CD14-positive monocyte (primary cell): Measurements from ENCODE around the gene FAM13C. TPM values are rescaled to one million over a fixed set of nuclear protein-coding genes. Genes with fewer than 3 reads are reported as not detected.

Source experiments
- DNase-seq, 3 donors: peaks; one replicate each; pipeline ENCODE4 v3.0.0-alpha.2; 2011 to 2022
- H2AFZ ChIP-seq: 2 replicates; pipeline ENCODE4 v1.6.0; 2012; ENCODE audit warnings: mild to moderate bottlenecking, low read depth, low read length, inconsistent platforms; ENCODE audit not compliant: insufficient read depth, poor library complexity, severe bottlenecking
- H3K27ac ChIP-seq, 2 donors: 1 replicate in 1 of 2; 2 replicates in 1 of 2; pipeline ENCODE4 v1.5.1; 2012 to 2013; ENCODE audit warnings: low read length in 2 of 2, control low read depth in 1 of 2, inconsistent platforms in 1 of 2, low read depth in 1 of 2, mild to moderate bottlenecking in 1 of 2
- H3K27me3 ChIP-seq, 2 donors: one replicate each; pipeline versions ENCODE4 v1.6.0 to v1.6.1; 2011 to 2013; ENCODE audit warnings: low read length in 2 of 2; ENCODE audit not compliant: control insufficient read depth in 2 of 2, insufficient read depth in 2 of 2
- H3K36me3 ChIP-seq, 2 donors: replicated peaks in 1 of 2; 1 replicate in 1 of 2; 2 replicates in 1 of 2; pipeline versions ENCODE4 v1.5.1 to v1.6.1; 2012 to 2013; ENCODE audit warnings: low read length in 2 of 2, control low read depth in 1 of 2, inconsistent platforms in 1 of 2, mild to moderate bottlenecking in 1 of 2; ENCODE audit not compliant: insufficient read depth in 2 of 2, control insufficient read depth in 1 of 2
- H3K4me1 ChIP-seq, 2 donors: 1 replicate in 1 of 2; 2 replicates in 1 of 2; pipeline versions ENCODE4 v1.5.1 to v1.6.1; 2012 to 2013; ENCODE audit warnings: low read length in 2 of 2, control low read depth in 1 of 2, inconsistent platforms in 1 of 2, mild to moderate bottlenecking in 1 of 2, moderate library complexity in 1 of 2; ENCODE audit not compliant: insufficient read depth in 2 of 2, control insufficient read depth in 1 of 2
- H3K4me2 ChIP-seq: replicated peaks from 2 replicates; pipeline ENCODE3; 2012; ENCODE audit warnings: low read length, moderate library complexity, mild to moderate bottlenecking; ENCODE audit not compliant: poor library complexity, severe bottlenecking; ENCODE audit errors: extremely low read depth
- H3K4me3 ChIP-seq, 3 experiments: fragments of 200-600 bp in 1 of 3; sonication (generic) in 1 of 3; replicated peaks in 1 of 3; 1 replicate in 2 of 3; 2 replicates in 1 of 3; pipeline ENCODE4 v1.5.1; 2011 to 2013; ENCODE audit warnings: low read length in 3 of 3, mild to moderate bottlenecking in 3 of 3, control low read depth in 2 of 3, low read depth in 2 of 3, inconsistent platforms in 1 of 3, moderate library complexity in 1 of 3
- H3K79me2 ChIP-seq: 2 replicates; pipeline ENCODE4 v1.6.0; 2012; ENCODE audit warnings: mild to moderate bottlenecking, control low read depth, inconsistent platforms, low read length, moderate library complexity; ENCODE audit not compliant: insufficient read depth
- H3K9ac ChIP-seq: 2 replicates; pipeline ENCODE4 v1.6.0; 2017; ENCODE audit warnings: low read length, mild to moderate bottlenecking; ENCODE audit not compliant: insufficient read depth, poor library complexity, severe bottlenecking
- H3K9me3 ChIP-seq, 2 donors: replicated peaks in 1 of 2; 1 replicate in 1 of 2; 2 replicates in 1 of 2; pipeline versions ENCODE4 v1.5.1 to v1.6.1; 2012 to 2013; ENCODE audit warnings: low read length in 2 of 2, control low read depth in 1 of 2; ENCODE audit not compliant: control insufficient read depth in 1 of 2, insufficient read depth in 1 of 2
- H4K20me1 ChIP-seq: 2 replicates; pipeline ENCODE4 v1.6.0; 2012; ENCODE audit warnings: mild to moderate bottlenecking, low read length, control low read depth, moderate library complexity; ENCODE audit not compliant: insufficient read depth
- H3K27ac Mint-ChIP-seq, 7 donors: one replicate each; pipeline ENCODE4 v1.8.0; 2020; ENCODE audit warnings: mild to moderate bottlenecking in 7 of 7, mixed read lengths in 7 of 7, moderate library complexity in 6 of 7, inconsistent platforms in 2 of 7
- H3K27me3 Mint-ChIP-seq, 3 donors: one replicate each; pipeline ENCODE4 v1.8.0; 2021 to 2022; ENCODE audit warnings: low read depth in 3 of 3, mild to moderate bottlenecking in 3 of 3, mixed read lengths in 3 of 3, moderate library complexity in 3 of 3, inconsistent platforms in 1 of 3
- H3K36me3 Mint-ChIP-seq, 2 donors: one replicate each; pipeline ENCODE4 v1.8.0; 2020; ENCODE audit warnings: mixed read lengths in 2 of 2, inconsistent platforms in 1 of 2, mild to moderate bottlenecking in 1 of 2
- H3K4me1 Mint-ChIP-seq: one replicate; pipeline ENCODE4 v1.8.0; 2020; ENCODE audit warnings: mild to moderate bottlenecking, mixed read lengths
- H3K4me3 Mint-ChIP-seq, 2 donors: one replicate each; pipeline ENCODE4 v1.8.0; 2020; ENCODE audit warnings: mild to moderate bottlenecking in 2 of 2, mixed read lengths in 2 of 2, moderate library complexity in 1 of 2
- H3K9me3 Mint-ChIP-seq, 7 donors: one replicate each; pipeline ENCODE4 v1.8.0; 2020 to 2022; ENCODE audit warnings: mixed read lengths in 7 of 7, mild to moderate bottlenecking in 6 of 7, moderate library complexity in 6 of 7, inconsistent platforms in 2 of 7
- WGBS: methylation state at CpG from one replicate; pipeline ENCODE4 v1.1.5; 2013; ENCODE audit warnings: missing lambda C conversion rate; ENCODE audit not compliant: insufficient coverage; 5-methylcytosine and 5-hydroxymethylcytosine counted together
- intact Hi-C, 2 donors: fragments of 100-400 bp; cut with micrococcal nuclease; formaldehyde crosslinking; loops; one replicate each; pipeline versions ENCODE4 v1.15.0 to v1.15.1; 2023
- polyA plus RNA-seq, 3 donors: library from polyadenylated mRNA; depleted of rRNA in 1 of 3; unstranded in 2 of 3; stranded (reverse) in 1 of 3; fragments of 300-500 nt in 2 of 3; fragments of >200 nt in 1 of 3; fragmentation: Illumina TruSeq in 2 of 3; gene quantifications; 1 replicate in 2 of 3; 2 replicates in 1 of 3; pipeline ENCODE4 v1.2.3, GENCODE V29; 2012 to 2021
- TF ChIP-seq, protein P1 (sequence below): fragments of 200-600 bp; IDR thresholded peaks from one replicate; pipeline ENCODE4 v1.8.0; 2022; ENCODE audit warnings: antibody characterized with exemption, mild to moderate bottlenecking

FAM13C gene
- polyA plus RNA-seq, 3 donors: not detected

DNA sequence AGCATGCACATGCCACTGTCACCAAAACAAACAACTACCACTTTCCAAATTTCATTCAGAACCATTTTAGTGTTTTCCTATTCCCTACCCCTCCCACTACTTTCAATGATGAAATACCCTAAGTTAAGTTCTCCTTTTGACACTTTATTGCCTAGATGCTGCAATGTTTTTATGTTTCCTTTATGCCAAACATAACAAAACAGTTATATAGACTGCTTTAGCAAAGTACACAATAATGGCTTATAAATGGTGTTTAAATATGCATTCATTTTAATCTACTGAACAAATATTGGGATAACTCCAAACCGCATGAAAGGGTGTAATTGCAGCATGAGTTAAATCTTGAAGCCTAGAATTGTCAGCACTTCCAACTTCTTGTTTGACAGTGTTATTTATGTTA lies 116.7 kb downstream of the FAM13C start:
- Histone ChIP-seq H2AFZ (no peak overlapping the region), H3K79me2 (no peaks in the 10 kb centered on the region), H3K9ac (no peak overlapping the region), H3K4me2 (no peak overlapping the region), H3K36me3 (no peaks in the 10 kb centered on the region), H3K4me1 (no peaks in the 10 kb centered on the region), H4K20me1 (no peaks in the 10 kb centered on the region), H3K27me3 (no peaks in the 10 kb centered on the region), H3K4me3 (no peak overlapping the region), H3K9me3 (no peaks in the 10 kb centered on the region), H3K27ac (no peak overlapping the region)
- intact Hi-C loops: no loop called here
- no peak overlapping the region for H3K4me3 Mint-ChIP-seq
- no peak overlapping the region for H3K27ac Mint-ChIP-seq
- H3K36me3 Mint-ChIP-seq: no peaks in the 10 kb centered on the region
- peaks cover 2% of the 10 kb centered on the region for H3K4me1 Mint-ChIP-seq
- no CpG with 5 or more reads among the region's 1 CpG for WGBS
- TF ChIP-seq, protein P1, sequence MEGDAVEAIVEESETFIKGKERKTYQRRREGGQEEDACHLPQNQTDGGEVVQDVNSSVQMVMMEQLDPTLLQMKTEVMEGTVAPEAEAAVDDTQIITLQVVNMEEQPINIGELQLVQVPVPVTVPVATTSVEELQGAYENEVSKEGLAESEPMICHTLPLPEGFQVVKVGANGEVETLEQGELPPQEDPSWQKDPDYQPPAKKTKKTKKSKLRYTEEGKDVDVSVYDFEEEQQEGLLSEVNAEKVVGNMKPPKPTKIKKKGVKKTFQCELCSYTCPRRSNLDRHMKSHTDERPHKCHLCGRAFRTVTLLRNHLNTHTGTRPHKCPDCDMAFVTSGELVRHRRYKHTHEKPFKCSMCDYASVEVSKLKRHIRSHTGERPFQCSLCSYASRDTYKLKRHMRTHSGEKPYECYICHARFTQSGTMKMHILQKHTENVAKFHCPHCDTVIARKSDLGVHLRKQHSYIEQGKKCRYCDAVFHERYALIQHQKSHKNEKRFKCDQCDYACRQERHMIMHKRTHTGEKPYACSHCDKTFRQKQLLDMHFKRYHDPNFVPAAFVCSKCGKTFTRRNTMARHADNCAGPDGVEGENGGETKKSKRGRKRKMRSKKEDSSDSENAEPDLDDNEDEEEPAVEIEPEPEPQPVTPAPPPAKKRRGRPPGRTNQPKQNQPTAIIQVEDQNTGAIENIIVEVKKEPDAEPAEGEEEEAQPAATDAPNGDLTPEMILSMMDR: no peak
- no peaks in the 10 kb centered on the region for H3K9me3 Mint-ChIP-seq
- DNase-seq: no peak
- peaks cover 0 to 1% (median 0%) of the 10 kb centered on the region in 3 donors for H3K27me3 Mint-ChIP-seq

DNA sequence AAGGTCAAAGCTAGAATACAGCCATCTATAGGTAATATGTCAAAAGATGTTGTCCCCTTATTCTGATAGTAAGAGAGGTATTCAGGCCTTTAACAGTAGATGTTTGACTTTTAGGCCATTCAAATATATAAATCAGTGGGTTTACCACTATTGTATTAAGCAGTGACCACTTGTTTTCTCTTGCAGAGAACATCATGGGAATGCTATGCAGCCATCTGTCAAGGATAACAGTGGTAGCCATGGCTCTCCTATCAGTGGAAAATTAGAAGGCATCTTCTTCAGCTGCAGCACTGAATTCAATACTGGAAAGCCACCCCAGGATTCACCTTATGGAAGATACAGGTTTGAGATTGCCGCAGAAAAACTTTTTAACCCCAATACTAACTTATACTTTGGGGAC lies 117.5 kb downstream of the FAM13C start:
- no peak overlapping the region for H3K27ac Mint-ChIP-seq
- H3K4me3 Mint-ChIP-seq: no peak overlapping the region
- Histone ChIP-seq H3K9ac (no peak overlapping the region), H3K4me1 (no peaks in the 10 kb centered on the region), H2AFZ (no peak overlapping the region), H3K9me3 (no peaks in the 10 kb centered on the region), H3K4me2 (no peak overlapping the region), H3K27me3 (no peaks in the 10 kb centered on the region), H4K20me1 (no peaks in the 10 kb centered on the region), H3K4me3 (no peak overlapping the region), H3K79me2 (no peaks in the 10 kb centered on the region), H3K27ac (no peak overlapping the region), H3K36me3 (no peaks in the 10 kb centered on the region)
- DNase-seq: no peak
- peaks cover 0 to 1% (median 0%) of the 10 kb centered on the region in 3 donors for H3K27me3 Mint-ChIP-seq
- WGBS: no CpG with 5 or more reads among the region's 1 CpG
- no peaks in the 10 kb centered on the region for H3K36me3 Mint-ChIP-seq
- intact Hi-C loops: no loop called here
- H3K9me3 Mint-ChIP-seq: no peaks in the 10 kb centered on the region
- TF ChIP-seq, protein P1: no peak
- peaks cover 2% of the 10 kb centered on the region for H3K4me1 Mint-ChIP-seq
